GM12878 (cell line): ENCODE data around the gene MAT2B. TPM values are rescaled to one million over a fixed set of nuclear protein-coding genes. Genes with fewer than 3 reads are reported as not detected.

ENCODE experiments used
- E4F1 ChIP-seq: fragments of 450-650 bp; IDR thresholded peaks from 2 replicates; pipeline ENCODE4 v1.6.1; 2018; ENCODE audit warnings: borderline replicate concordance, mild to moderate bottlenecking; ENCODE audit not compliant: partially characterized antibody
- PAX5 ChIP-seq: IDR thresholded peaks from 2 replicates; pipeline ENCODE4 v1.6.1; 2011; ENCODE audit warnings: low read depth, low read length, borderline replicate concordance
- POLR2AphosphoS5 ChIP-seq: IDR thresholded peaks from 2 replicates; pipeline ENCODE4 v1.6.1; 2011; ENCODE audit warnings: mild to moderate bottlenecking, low read length, inconsistent platforms
- RUNX3 ChIP-seq: IDR thresholded peaks from 2 replicates; pipeline ENCODE4 v1.6.1; 2012; ENCODE audit warnings: low read length, inconsistent platforms
- SMAD5 ChIP-seq: IDR thresholded peaks from 2 replicates; pipeline ENCODE4 v1.6.1; 2016; ENCODE audit warnings: antibody characterized with exemption, low read depth
- STAT3 ChIP-seq: IDR thresholded peaks from 2 replicates; pipeline ENCODE4 v1.6.1; 2011; ENCODE audit warnings: low read depth, low read length, improper control_type of control experiment
- TCF3 ChIP-seq: IDR thresholded peaks from 2 replicates; pipeline ENCODE4 v1.6.1; 2012; ENCODE audit warnings: low read depth, mild to moderate bottlenecking, low read length, borderline replicate concordance; ENCODE audit not compliant: insufficient read depth
- ZZZ3 ChIP-seq: IDR thresholded peaks from 2 replicates; pipeline ENCODE4 v1.6.1; 2011; ENCODE audit warnings: low read depth; ENCODE audit not compliant: control insufficient read depth, insufficient read length
- polyA plus RNA-seq, 11 experiments: library from polyadenylated mRNA; depleted of rRNA in 4 of 11; unstranded in 6 of 11; stranded (reverse) in 5 of 11; fragments of >200 nt; fragmentation: Nextera tagmentation in 4 of 11; fragmentation: Illumina TruSeq in 1 of 11; extraction: Ambion mirVana in 4 of 11; extraction: Trizol in 1 of 11; gene quantifications; 1 replicate in 1 of 11; 2 replicates in 10 of 11; pipeline versions ENCODE4 v1.2.1 to v1.2.3, GENCODE V29; 2011 to 2016; ENCODE audit warnings: inconsistent platforms in 2 of 11, missing spikeins in 2 of 11, low read depth in 1 of 11
- total RNA-seq, 4 experiments: library from RNA; depleted of rRNA in 3 of 4; stranded (reverse); fragments of >200 nt in 3 of 4; fragmentation: Illumina TruSeq in 1 of 4; extraction: Trizol in 1 of 4; gene quantifications; 2 replicates each; pipeline versions ENCODE4 v1.2.1 to v1.2.3, GENCODE V29; 2013 to 2021
- TF ChIP-seq, protein P1 (sequence below): fragments of 150-350 bp; IDR thresholded peaks from 2 replicates; pipeline ENCODE4 v1.6.1; 2014; ENCODE audit warnings: mild to moderate bottlenecking, low read depth, low read length
- TF ChIP-seq, protein P2 (sequence below): fragments of 450-650 bp; IDR thresholded peaks from 2 replicates; pipeline ENCODE4 v1.6.1; 2016; ENCODE audit warnings: mild to moderate bottlenecking, moderate library complexity, borderline replicate concordance
- TF ChIP-seq, protein P3 (sequence below): IDR thresholded peaks from 2 replicates; pipeline ENCODE4 v1.6.1; 2012; ENCODE audit warnings: low read depth, low read length, improper control_type of control experiment

The MAT2B gene
- total and polyA plus RNA-seq, 10 of the 15 experiments (the other 5 are each of a cell fraction or from before 2014, with no cell fraction given) = 43.2 to 122 (median 63.7) TPM

GRCh38 chr5:163460562-163461171 is 44.8 kb upstream of the MAT2B start, which contains the start of gene HMMR (continued):
- TF ChIP-seq, protein P1, sequence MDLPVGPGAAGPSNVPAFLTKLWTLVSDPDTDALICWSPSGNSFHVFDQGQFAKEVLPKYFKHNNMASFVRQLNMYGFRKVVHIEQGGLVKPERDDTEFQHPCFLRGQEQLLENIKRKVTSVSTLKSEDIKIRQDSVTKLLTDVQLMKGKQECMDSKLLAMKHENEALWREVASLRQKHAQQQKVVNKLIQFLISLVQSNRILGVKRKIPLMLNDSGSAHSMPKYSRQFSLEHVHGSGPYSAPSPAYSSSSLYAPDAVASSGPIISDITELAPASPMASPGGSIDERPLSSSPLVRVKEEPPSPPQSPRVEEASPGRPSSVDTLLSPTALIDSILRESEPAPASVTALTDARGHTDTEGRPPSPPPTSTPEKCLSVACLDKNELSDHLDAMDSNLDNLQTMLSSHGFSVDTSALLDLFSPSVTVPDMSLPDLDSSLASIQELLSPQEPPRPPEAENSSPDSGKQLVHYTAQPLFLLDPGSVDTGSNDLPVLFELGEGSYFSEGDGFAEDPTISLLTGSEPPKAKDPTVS = no peak
- no peak for TF ChIP-seq E4F1
- no peak for TF ChIP-seq TCF3
- TF ChIP-seq RUNX3 = 0 out of 2 replicates have a peak, but pooled peaks have one; percentile 0
- TF ChIP-seq POLR2AphosphoS5 = peak; percentile 63; the same call in 1 of the 2 replicates
- no peak for TF ChIP-seq ZZZ3
- TF ChIP-seq, protein P2, sequence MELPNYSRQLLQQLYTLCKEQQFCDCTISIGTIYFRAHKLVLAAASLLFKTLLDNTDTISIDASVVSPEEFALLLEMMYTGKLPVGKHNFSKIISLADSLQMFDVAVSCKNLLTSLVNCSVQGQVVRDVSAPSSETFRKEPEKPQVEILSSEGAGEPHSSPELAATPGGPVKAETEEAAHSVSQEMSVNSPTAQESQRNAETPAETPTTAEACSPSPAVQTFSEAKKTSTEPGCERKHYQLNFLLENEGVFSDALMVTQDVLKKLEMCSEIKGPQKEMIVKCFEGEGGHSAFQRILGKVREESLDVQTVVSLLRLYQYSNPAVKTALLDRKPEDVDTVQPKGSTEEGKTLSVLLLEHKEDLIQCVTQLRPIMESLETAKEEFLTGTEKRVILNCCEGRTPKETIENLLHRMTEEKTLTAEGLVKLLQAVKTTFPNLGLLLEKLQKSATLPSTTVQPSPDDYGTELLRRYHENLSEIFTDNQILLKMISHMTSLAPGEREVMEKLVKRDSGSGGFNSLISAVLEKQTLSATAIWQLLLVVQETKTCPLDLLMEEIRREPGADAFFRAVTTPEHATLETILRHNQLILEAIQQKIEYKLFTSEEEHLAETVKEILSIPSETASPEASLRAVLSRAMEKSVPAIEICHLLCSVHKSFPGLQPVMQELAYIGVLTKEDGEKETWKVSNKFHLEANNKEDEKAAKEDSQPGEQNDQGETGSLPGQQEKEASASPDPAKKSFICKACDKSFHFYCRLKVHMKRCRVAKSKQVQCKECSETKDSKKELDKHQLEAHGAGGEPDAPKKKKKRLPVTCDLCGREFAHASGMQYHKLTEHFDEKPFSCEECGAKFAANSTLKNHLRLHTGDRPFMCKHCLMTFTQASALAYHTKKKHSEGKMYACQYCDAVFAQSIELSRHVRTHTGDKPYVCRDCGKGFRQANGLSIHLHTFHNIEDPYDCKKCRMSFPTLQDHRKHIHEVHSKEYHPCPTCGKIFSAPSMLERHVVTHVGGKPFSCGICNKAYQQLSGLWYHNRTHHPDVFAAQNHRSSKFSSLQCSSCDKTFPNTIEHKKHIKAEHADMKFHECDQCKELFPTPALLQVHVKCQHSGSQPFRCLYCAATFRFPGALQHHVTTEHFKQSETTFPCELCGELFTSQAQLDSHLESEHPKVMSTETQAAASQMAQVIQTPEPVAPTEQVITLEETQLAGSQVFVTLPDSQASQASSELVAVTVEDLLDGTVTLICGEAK = no peak
- TF ChIP-seq SMAD5 = no peak; the same call in 1 of the 2 replicates
- TF ChIP-seq PAX5 = no peak
- TF ChIP-seq, protein P3, sequence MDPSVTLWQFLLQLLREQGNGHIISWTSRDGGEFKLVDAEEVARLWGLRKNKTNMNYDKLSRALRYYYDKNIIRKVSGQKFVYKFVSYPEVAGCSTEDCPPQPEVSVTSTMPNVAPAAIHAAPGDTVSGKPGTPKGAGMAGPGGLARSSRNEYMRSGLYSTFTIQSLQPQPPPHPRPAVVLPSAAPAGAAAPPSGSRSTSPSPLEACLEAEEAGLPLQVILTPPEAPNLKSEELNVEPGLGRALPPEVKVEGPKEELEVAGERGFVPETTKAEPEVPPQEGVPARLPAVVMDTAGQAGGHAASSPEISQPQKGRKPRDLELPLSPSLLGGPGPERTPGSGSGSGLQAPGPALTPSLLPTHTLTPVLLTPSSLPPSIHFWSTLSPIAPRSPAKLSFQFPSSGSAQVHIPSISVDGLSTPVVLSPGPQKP = no peak
- no peak for TF ChIP-seq STAT3
